Measurements from ENCODE around the gene COL18A1. TPM values are rescaled to one million over a fixed set of nuclear protein-coding genes. Genes with fewer than 3 reads are reported as not detected.

COL18A1 gene
- polyA plus RNA-seq, 2 of the 4 experiments (the other 2 are of a cell fraction), result 17.3 to 88.4 TPM

GRCh38 chr21:45373991-45374816 is 30.8 kb upstream of the COL18A1 start:
- no peak overlapping the region for H3K4me2 ChIP-seq
- FAIRE-seq (no peak), DNase-seq (ENCODE audit: low read depth in 1 of 2, low spot score in 1 of 2) (no peak), ATAC-seq (no peak)
- H3K9me3 ChIP-seq, result peaks cover 18% of the 10 kb centered on the region
- ChIA-PET POLR2A (no interaction called here), CTCF (interaction anchor here (0.8 to 1.4 kb wide), 3 partner anchors 53 to 81 kb away, joined by 3 to 5 read pairs (median 4); no protein-coding TSS in a partner anchor)
- peak overlapping the region in 1 of 2 experiments; percentile 28; a peak in 1 of 6 replicates for H3K27ac ChIP-seq
- H3K4me1 ChIP-seq, result peaks cover 12% of the 10 kb centered on the region
- no peak overlapping the region for H3K4me3 ChIP-seq
- WGBS (ENCODE audit: missing lambda C conversion rate), result no CpG with 5 or more reads among the region's 15 CpGs
- no peak for TF ChIP-seq KDM5A (IDR thresholded peaks at IDR 0.05)
- TF ChIP-seq PHF8 (IDR thresholded peaks at IDR 0.05; ENCODE audit: borderline replicate concordance, low read depth), result no peak
- no peak for TF ChIP-seq EHF (CRISPR knock-in tag; IDR thresholded peaks at IDR 0.05)
- no peak for TF ChIP-seq CTCF (IDR thresholded peaks at IDR 0.05)
- TF ChIP-seq RFX5 (IDR thresholded peaks at IDR 0.05), result no peak
- TF ChIP-seq ZNF302 (CRISPR knock-in tag; IDR thresholded peaks at IDR 0.05), result no peak
- no peak for TF ChIP-seq ZSCAN20 (CRISPR knock-in tag; IDR thresholded peaks at IDR 0.05)
- no peak for TF ChIP-seq HMGXB4 (CRISPR knock-in tag; IDR thresholded peaks at IDR 0.05; ENCODE audit: borderline replicate concordance)
- no peak for TF ChIP-seq ZFP36 (IDR thresholded peaks at IDR 0.05; ENCODE audit: borderline replicate concordance, partially characterized antibody)
- TF ChIP-seq BHLHE40 (IDR thresholded peaks at IDR 0.05; ENCODE audit: low read depth, low read length), result no peak

- no peak for TF ChIP-seq POLR2A (IDR thresholded peaks at IDR 0.05; ENCODE audit: low read length)
- TF ChIP-seq NR3C1 (IDR thresholded peaks at IDR 0.05), result no peak
- TF ChIP-seq CTCF (IDR thresholded peaks at IDR 0.05), result no peak
- TF ChIP-seq HOXB5 (CRISPR knock-in tag; IDR thresholded peaks at IDR 0.05), result no peak
- no peak for TF ChIP-seq BCL3 (IDR thresholded peaks at IDR 0.05)
- TF ChIP-seq PHF8 (IDR thresholded peaks at IDR 0.05; ENCODE audit: borderline replicate concordance, low read depth), result no peak
- TF ChIP-seq MAX (IDR thresholded peaks at IDR 0.05), result no peak
- no peak for TF ChIP-seq HOXB13 (CRISPR knock-in tag; IDR thresholded peaks at IDR 0.05; ENCODE audit: low read depth)
- no peak for TF ChIP-seq CEBPB (IDR thresholded peaks at IDR 0.05)
- 76% methylated on average over 13 of the region's 15 CpGs for WGBS (ENCODE audit: missing lambda C conversion rate)
- Histone ChIP-seq H3K27ac (no peak overlapping the region), H3K4me1 (peaks cover 12% of the 10 kb centered on the region), H3K4me2 (no peak overlapping the region), H3K9me3 (peaks cover 18% of the 10 kb centered on the region), H3K4me3 (no peak overlapping the region)
- CTCF ChIA-PET, result no interaction called here
- FAIRE-seq (no peak), DNase-seq (ENCODE audit: low read depth in 1 of 2, low spot score in 1 of 2) (no peak), ATAC-seq (no peak)
- POLR2A ChIA-PET, result no interaction called here
Measured at GRCh38 chr21:45374826-45375455, 30.0 kb upstream of the COL18A1 start.

Data from A549 (cell line).